Left ventricle myocardium inferior (tissue), 1 donor: ENCODE measurements around the gene FBXO41. TPM values are rescaled to one million over a fixed set of nuclear protein-coding genes. Genes with fewer than 3 reads are reported as not detected.

Source experiments
- DNase-seq: peaks from one replicate; pipeline ENCODE4 v3.0.0-alpha.2; 2020
- H3K27ac ChIP-seq: fragments of 200-600 bp; replicated peaks from 2 replicates; pipeline ENCODE4 v1.8.0; 2021
- H3K27me3 ChIP-seq: fragments of 200-600 bp; 2 replicates; pipeline ENCODE4 v1.8.0; 2021; ENCODE audit warnings: low read depth
- H3K36me3 ChIP-seq: fragments of 200-600 bp; 2 replicates; pipeline ENCODE4 v1.8.0; 2021
- H3K4me1 ChIP-seq: fragments of 200-600 bp; 2 replicates; pipeline ENCODE4 v1.8.0; 2021
- H3K4me3 ChIP-seq: fragments of 200-600 bp; 2 replicates; pipeline ENCODE4 v1.8.0; 2021; ENCODE audit warnings: mild to moderate bottlenecking, moderate library complexity
- H3K9me3 ChIP-seq: fragments of 200-600 bp; replicated peaks from 2 replicates; pipeline ENCODE4 v1.8.0; 2021
- intact Hi-C: fragments of 100-400 bp; cut with micrococcal nuclease; formaldehyde crosslinking; loops from one replicate; pipeline ENCODE4 v1.11.0; 2022
- total RNA-seq: library from RNA; stranded (reverse); fragmentation: NEBNext Ultra II Directional; extraction: Animal tissue kit (Norgen Biotek cat#: 25700); gene quantifications from one replicate; pipeline ENCODE4 v1.2.1, GENCODE V29; 2021
- TF ChIP-seq, protein P1 (sequence below): fragments of 200-600 bp; IDR thresholded peaks from 2 replicates; pipeline ENCODE4 v1.8.0; 2021; ENCODE audit warnings: antibody characterized with exemption, mild to moderate bottlenecking, borderline replicate concordance
- donor health status: DM: no; HTN: yes; CAD: no; lungs with severe emphysema.

The FBXO41 gene
- total RNA-seq, 1 donor from 2014 or later = 0.55 TPM

- DNase-seq = no peak
- Histone ChIP-seq H3K9me3 (no peaks in the 10 kb centered on the region), H3K27me3 (peaks cover 78% of the 10 kb centered on the region), H3K4me1 (no peaks in the 10 kb centered on the region), H3K27ac (no peak overlapping the region), H3K36me3 (no peaks in the 10 kb centered on the region), H3K4me3 (no peak overlapping the region)
- TF ChIP-seq, protein P1, sequence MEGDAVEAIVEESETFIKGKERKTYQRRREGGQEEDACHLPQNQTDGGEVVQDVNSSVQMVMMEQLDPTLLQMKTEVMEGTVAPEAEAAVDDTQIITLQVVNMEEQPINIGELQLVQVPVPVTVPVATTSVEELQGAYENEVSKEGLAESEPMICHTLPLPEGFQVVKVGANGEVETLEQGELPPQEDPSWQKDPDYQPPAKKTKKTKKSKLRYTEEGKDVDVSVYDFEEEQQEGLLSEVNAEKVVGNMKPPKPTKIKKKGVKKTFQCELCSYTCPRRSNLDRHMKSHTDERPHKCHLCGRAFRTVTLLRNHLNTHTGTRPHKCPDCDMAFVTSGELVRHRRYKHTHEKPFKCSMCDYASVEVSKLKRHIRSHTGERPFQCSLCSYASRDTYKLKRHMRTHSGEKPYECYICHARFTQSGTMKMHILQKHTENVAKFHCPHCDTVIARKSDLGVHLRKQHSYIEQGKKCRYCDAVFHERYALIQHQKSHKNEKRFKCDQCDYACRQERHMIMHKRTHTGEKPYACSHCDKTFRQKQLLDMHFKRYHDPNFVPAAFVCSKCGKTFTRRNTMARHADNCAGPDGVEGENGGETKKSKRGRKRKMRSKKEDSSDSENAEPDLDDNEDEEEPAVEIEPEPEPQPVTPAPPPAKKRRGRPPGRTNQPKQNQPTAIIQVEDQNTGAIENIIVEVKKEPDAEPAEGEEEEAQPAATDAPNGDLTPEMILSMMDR = no peak
- intact Hi-C loops = no loop called here
Measured at GRCh38 chr2:73314441-73314840, 30.2 kb upstream of the FBXO41 start.

- intact Hi-C loops = no loop called here
- TF ChIP-seq, protein P1 = no peak
- no peaks in the 10 kb centered on the region for H3K36me3 ChIP-seq
- H3K27ac ChIP-seq = no peak overlapping the region
- peaks cover 81% of the 10 kb centered on the region for H3K27me3 ChIP-seq
- H3K9me3 ChIP-seq = no peaks in the 10 kb centered on the region
- no peak overlapping the region for H3K4me3 ChIP-seq
- no peak for DNase-seq
- no peaks in the 10 kb centered on the region for H3K4me1 ChIP-seq
Measured at GRCh38 chr2:73307720-73308119, 23.4 kb upstream of the FBXO41 start.

DNA sequence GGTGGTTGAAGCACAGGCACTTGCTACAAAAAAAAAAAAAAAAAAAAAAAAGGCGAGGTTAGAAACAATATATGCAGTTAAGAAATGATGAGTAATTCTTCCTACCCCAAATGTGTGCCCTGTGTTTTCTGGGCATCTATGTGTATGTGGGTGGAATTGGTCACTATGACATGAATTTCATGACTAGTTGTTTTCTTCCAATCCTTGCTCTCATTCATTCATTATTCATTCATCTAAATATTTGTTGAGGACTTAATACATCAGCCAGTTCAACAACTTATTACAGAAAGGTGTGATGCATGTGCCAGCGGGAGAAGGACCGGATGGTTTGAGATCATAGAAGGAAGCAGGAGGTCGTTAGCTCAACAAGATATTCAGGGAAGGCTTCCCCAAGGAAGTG lies 17.4 kb upstream of the FBXO41 start:
- TF ChIP-seq, protein P1 = no peak
- no peaks in the 10 kb centered on the region for H3K9me3 ChIP-seq
- peaks cover 68% of the 10 kb centered on the region for H3K27me3 ChIP-seq
- DNase-seq = no peak
- no peaks in the 10 kb centered on the region for H3K36me3 ChIP-seq
- H3K4me3 ChIP-seq = no peak overlapping the region
- no peaks in the 10 kb centered on the region for H3K4me1 ChIP-seq
- intact Hi-C loops = no loop called here
- H3K27ac ChIP-seq = no peak overlapping the region

DNA sequence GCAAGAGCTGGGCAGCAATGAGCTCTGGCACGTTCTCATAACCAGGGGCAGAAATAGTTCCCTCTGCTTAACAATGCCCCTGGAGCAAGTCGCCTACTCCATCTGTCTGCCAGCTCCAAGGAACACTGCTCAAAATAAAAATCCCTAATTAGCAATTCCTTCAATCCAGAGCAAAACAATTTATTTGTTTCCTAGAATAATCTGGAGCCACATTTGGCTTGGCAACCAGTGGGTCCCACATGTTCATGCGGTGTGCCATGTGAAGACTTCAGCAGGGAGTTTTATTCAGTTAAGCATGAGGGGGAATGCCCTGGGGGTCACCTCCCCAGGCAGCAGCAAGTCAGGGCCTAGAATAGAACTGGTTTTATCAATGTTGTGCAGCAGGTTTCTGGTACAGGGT lies 16.6 kb upstream of the FBXO41 start:
- Histone ChIP-seq H3K4me1 (no peaks in the 10 kb centered on the region), H3K4me3 (no peak overlapping the region), H3K36me3 (no peaks in the 10 kb centered on the region), H3K27me3 (peaks cover 74% of the 10 kb centered on the region), H3K9me3 (no peaks in the 10 kb centered on the region), H3K27ac (no peak overlapping the region)
- no peak for DNase-seq
- intact Hi-C loops = no loop called here
- TF ChIP-seq, protein P1 = no peak

DNA sequence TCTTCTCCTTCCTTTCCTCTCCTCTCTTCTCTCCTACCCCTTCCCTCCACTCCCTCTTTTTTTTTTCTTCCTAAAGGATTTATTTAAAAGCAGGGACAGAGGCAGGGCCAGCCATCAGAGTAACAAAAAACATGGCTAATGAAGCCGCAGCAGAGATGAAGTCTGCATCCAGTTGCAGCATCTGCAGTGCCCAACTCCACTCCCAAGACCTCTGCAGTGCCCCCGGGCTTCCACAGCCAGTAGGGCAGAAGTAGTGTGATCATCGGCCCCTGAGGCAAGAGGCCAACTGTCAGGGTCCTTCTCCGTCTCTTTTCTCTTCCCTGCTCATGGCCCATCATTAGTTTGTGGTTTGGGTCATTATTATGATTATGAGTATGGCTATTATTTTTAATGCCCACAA lies 13.3 kb upstream of the FBXO41 start:
- intact Hi-C loops = no loop called here
- H3K9me3 ChIP-seq = no peaks in the 10 kb centered on the region
- DNase-seq = no peak
- TF ChIP-seq, protein P1 = no peak
- H3K36me3 ChIP-seq = no peaks in the 10 kb centered on the region
- no peak overlapping the region for H3K27ac ChIP-seq
- H3K27me3 ChIP-seq = peaks cover 77% of the 10 kb centered on the region
- H3K4me1 ChIP-seq = peaks cover 12% of the 10 kb centered on the region
- no peak overlapping the region for H3K4me3 ChIP-seq

DNA sequence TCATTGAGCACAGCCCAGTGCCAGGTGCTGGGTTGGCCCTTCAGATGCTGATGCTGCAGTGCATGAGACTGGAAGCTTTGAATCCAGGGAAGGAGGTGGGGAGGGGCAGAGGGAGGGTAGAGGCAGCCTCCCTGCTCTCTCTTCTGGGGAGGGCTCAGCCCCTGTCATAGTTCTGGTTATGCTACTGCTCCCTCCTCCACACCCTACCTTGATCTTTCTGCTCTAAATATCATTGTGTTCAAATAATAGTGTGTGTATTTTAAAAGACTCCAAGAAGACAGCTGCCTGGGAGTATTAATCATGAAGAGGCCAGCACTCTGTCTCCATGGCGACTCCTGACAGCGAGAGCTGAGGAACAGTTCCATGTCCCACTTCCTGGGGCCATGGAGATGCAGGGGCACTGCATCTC lies 12.9 kb upstream of the FBXO41 start:
- Histone ChIP-seq H3K27me3 (peaks cover 78% of the 10 kb centered on the region), H3K9me3 (no peaks in the 10 kb centered on the region)

More for the DNA sequence above, 12.9 kb upstream of the FBXO41 start:
- no peak for DNase-seq
- TF ChIP-seq, protein P1 = no peak
- intact Hi-C loops = no loop called here
- Histone ChIP-seq H3K36me3 (no peaks in the 10 kb centered on the region), H3K27ac (no peak overlapping the region), H3K4me1 (peaks cover 16% of the 10 kb centered on the region), H3K4me3 (no peak overlapping the region)
